ENCODE data around the gene RPS6KA2. TPM values are rescaled to one million over a fixed set of nuclear protein-coding genes. Genes with fewer than 3 reads are reported as not detected.
A peak's percentile ranks its signal among the peaks of the same experiment; 100 is the strongest.

Gene RPS6KA2
- total RNA-seq, 1 donor from 2014 or later: 33.7 TPM

DNA sequence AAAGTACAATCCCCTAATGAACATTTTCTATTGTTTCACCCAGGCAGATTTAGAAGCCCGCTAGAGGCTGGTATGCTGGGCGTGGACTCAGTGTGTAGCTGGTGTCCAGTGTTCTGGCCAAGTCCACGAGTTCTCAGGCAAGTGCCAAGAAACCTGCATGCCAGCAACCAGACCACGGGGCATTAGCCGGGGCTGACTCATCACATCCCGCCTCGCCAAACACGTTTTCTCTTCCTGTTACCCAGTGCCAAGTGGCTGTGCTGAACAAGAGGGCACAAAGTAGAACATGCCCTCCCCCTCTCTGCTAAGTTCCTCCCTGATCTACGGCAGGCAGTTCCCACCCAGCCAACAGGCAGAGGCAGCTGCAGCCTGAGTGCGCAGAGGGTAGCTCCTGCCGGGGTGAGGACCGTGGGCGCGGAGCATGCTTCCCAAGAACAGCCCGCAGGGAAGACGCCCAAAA lies 70.2 kb downstream of the RPS6KA2 start:
- no peak overlapping the region for H3K4me3 Mint-ChIP-seq
- TF ChIP-seq, protein P1, sequence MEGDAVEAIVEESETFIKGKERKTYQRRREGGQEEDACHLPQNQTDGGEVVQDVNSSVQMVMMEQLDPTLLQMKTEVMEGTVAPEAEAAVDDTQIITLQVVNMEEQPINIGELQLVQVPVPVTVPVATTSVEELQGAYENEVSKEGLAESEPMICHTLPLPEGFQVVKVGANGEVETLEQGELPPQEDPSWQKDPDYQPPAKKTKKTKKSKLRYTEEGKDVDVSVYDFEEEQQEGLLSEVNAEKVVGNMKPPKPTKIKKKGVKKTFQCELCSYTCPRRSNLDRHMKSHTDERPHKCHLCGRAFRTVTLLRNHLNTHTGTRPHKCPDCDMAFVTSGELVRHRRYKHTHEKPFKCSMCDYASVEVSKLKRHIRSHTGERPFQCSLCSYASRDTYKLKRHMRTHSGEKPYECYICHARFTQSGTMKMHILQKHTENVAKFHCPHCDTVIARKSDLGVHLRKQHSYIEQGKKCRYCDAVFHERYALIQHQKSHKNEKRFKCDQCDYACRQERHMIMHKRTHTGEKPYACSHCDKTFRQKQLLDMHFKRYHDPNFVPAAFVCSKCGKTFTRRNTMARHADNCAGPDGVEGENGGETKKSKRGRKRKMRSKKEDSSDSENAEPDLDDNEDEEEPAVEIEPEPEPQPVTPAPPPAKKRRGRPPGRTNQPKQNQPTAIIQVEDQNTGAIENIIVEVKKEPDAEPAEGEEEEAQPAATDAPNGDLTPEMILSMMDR (conservative IDR thresholded peaks at IDR 0.05): no peak

DNA sequence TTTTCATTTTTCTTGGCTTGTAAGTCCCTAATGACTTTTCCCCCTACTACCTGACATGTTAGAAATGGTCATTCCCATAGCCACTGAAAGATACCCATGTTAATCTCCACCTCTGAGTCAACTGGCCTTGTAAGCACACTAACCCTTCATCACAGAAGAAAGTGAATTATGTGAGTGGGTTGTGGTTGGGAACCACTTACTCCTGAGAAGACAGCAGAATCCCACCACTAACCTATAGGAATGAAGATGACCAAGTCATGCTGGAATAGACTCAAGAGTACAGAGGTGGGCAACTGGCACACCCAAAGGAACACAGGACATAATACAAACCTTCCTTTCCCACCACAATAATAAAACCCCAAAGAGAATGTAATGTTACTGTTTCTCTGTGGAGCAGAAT lies 70.7 kb downstream of the RPS6KA2 start:
- H3K4me1 Mint-ChIP-seq: peaks cover 39% of the 10 kb centered on the region
- no peak for DNase-seq (ENCODE audit: low read depth, low spot score)
- peaks cover 18% of the 10 kb centered on the region for H3K36me3 Mint-ChIP-seq (ENCODE audit: low read depth)
- H3K9me3 Mint-ChIP-seq: peaks cover 14% of the 10 kb centered on the region
- no peak overlapping the region for H3K4me3 Mint-ChIP-seq
- TF ChIP-seq, protein P1 (conservative IDR thresholded peaks at IDR 0.05): no peak
- H3K27me3 Mint-ChIP-seq (ENCODE audit: low read depth): no peaks in the 10 kb centered on the region
- no peak overlapping the region for H3K27ac Mint-ChIP-seq (ENCODE audit: unreplicated experiment)

More for the DNA sequence above, 70.2 kb downstream of the RPS6KA2 start:
- DNase-seq (ENCODE audit: low read depth, low spot score): no peak
- H3K4me1 Mint-ChIP-seq: peaks cover 35% of the 10 kb centered on the region
- H3K36me3 Mint-ChIP-seq (ENCODE audit: low read depth): peaks cover 18% of the 10 kb centered on the region
- H3K9me3 Mint-ChIP-seq: peaks cover 14% of the 10 kb centered on the region
- no peaks in the 10 kb centered on the region for H3K27me3 Mint-ChIP-seq (ENCODE audit: low read depth)
- H3K27ac Mint-ChIP-seq (ENCODE audit: unreplicated experiment): no peak overlapping the region

DNA sequence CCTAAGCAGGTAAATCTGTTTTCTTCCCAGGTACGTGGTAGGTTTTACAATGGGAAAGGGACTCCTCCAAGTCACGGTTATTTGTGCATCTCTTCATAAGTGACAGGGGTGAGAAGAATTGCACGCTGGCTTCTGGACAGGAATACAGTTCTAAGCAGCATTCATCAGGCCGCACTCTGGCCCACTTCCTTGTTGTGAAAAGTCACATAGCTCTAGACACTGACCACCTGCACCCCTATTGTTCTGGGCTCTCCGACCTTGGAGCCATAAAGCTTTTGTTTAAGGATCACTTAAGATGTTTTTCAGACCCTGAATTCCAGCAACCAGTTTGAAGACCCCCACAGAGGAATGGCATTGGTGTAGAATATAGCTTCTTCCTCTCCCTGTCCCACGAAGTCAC lies 72.0 kb downstream of the RPS6KA2 start:
- Mint-ChIP-seq H3K27ac (ENCODE audit: unreplicated experiment) (no peak overlapping the region), H3K4me3 (no peak overlapping the region), H3K36me3 (ENCODE audit: low read depth) (peaks cover 15% of the 10 kb centered on the region), H3K27me3 (ENCODE audit: low read depth) (no peaks in the 10 kb centered on the region), H3K4me1 (peaks cover 43% of the 10 kb centered on the region), H3K9me3 (peaks cover 11% of the 10 kb centered on the region)
- TF ChIP-seq, protein P1 (conservative IDR thresholded peaks at IDR 0.05): no peak
- no peak for DNase-seq (ENCODE audit: low read depth, low spot score)

DNA sequence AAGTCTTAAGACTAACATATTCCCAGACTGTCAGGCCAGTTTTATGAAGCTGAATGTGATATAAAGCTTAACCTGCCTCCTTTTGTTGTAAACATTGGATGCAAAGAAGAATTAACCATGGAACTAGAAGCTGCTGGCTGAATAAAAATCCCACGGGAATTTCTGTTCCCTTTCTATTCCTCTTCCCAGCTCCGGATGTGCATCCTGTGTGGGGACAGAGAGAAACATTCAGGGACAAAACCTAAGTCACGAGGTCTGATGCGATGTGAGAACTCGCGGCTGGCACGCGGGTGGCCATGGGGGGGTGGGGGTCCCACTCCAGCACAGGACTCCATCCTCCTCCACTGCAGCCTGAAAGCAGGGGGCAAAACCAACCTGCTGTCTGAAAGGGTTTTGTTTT lies 72.7 kb downstream of the RPS6KA2 start:
- H3K36me3 Mint-ChIP-seq (ENCODE audit: low read depth): peaks cover 14% of the 10 kb centered on the region
- H3K4me1 Mint-ChIP-seq: peaks cover 43% of the 10 kb centered on the region
- TF ChIP-seq, protein P1 (conservative IDR thresholded peaks at IDR 0.05): no peak
- H3K4me3 Mint-ChIP-seq: no peak overlapping the region
- no peaks in the 10 kb centered on the region for H3K27me3 Mint-ChIP-seq (ENCODE audit: low read depth)
- peaks cover 7% of the 10 kb centered on the region for H3K9me3 Mint-ChIP-seq
- peak overlapping the region; percentile 37 for H3K27ac Mint-ChIP-seq (ENCODE audit: unreplicated experiment)
- no peak for DNase-seq (ENCODE audit: low read depth, low spot score)

DNA sequence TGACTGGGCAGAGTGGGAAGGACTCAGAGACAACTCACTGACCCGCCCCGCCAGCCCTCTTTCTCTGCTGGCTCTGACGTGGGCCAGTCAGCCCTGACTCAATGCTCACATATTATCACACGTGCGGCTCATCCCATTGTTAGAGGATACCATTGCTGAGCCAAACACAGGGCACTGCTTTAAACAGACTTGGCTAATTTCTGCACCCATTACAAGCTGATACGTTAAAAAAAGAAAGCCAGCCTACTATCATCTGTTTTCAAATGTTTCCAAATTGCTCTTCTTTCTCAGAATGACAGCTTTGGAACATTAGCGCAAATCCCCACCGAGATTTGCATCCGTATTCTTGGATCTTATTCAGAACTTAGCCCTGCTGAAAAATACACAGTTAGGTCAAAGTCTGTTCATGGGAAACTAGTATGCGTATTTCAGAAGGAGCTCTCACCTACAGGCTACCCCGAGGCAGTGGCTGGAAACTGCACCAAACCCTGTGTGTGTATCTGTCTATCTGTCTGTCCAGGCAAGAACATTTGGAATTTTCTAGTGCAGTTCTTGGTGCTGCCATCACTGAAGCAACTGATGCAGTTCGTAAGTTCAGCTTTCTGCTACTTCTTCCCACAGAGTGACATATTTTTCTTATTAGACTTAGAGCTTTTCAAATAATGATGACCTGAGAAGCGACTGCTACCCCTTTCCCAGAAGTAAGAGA lies 73.3 kb downstream of the RPS6KA2 start:
- Mint-ChIP-seq H3K4me3 (no peak overlapping the region), H3K4me1 (peaks cover 45% of the 10 kb centered on the region), H3K9me3 (peaks cover 10% of the 10 kb centered on the region), H3K36me3 (ENCODE audit: low read depth) (peaks cover 10% of the 10 kb centered on the region), H3K27ac (ENCODE audit: unreplicated experiment) (peak overlapping the region; percentile 37), H3K27me3 (ENCODE audit: low read depth) (no peaks in the 10 kb centered on the region)
- DNase-seq (ENCODE audit: low read depth, low spot score): no peak
- TF ChIP-seq, protein P1 (conservative IDR thresholded peaks at IDR 0.05): no peak

All from neural crest cell (in vitro differentiated cells).